H9 (cell line): Measurements from ENCODE around the gene CDS2. TPM values are rescaled to one million over a fixed set of nuclear protein-coding genes. Genes with fewer than 3 reads are reported as not detected.

Experiments used
- DNase-seq: peaks from one replicate; pipeline ENCODE4 v3.0.0-alpha.2; 2017
- H2AFZ ChIP-seq: one replicate; pipeline ENCODE4 v1.6.1; 2013; ENCODE audit warnings: mild to moderate bottlenecking, low read length, control low read depth, moderate library complexity
- H2AK5ac ChIP-seq: 2 replicates; pipeline ENCODE4 v1.6.1; 2013; ENCODE audit warnings: low read length, control low read depth, mixed read lengths; ENCODE audit not compliant: insufficient read length
- H2BK120ac ChIP-seq: one replicate; pipeline ENCODE4 v1.6.1; 2013; ENCODE audit warnings: low read depth, mild to moderate bottlenecking, low read length, control low read depth, inconsistent platforms; ENCODE audit not compliant: poor library complexity, severe bottlenecking
- H2BK12ac ChIP-seq: 2 replicates; pipeline ENCODE4 v1.6.1; 2013; ENCODE audit warnings: low read length, control low read depth, mixed read lengths, low read depth; ENCODE audit not compliant: insufficient read length
- H2BK15ac ChIP-seq: 2 replicates; pipeline ENCODE4 v1.6.1; 2013; ENCODE audit warnings: low read depth, low read length, control low read depth
- H2BK20ac ChIP-seq: one replicate; pipeline ENCODE4 v1.6.1; 2013; ENCODE audit warnings: low read depth, mild to moderate bottlenecking, low read length, control low read depth, inconsistent platforms; ENCODE audit not compliant: poor library complexity, severe bottlenecking
- H2BK5ac ChIP-seq: 2 replicates; pipeline ENCODE4 v1.6.1; 2013; ENCODE audit warnings: low read length, control low read depth, mixed read lengths; ENCODE audit not compliant: insufficient read length
- H3K14ac ChIP-seq: 2 replicates; pipeline ENCODE4 v1.6.1; 2013; ENCODE audit warnings: low read length, control low read depth; ENCODE audit not compliant: insufficient read depth
- H3K18ac ChIP-seq: 2 replicates; pipeline ENCODE4 v1.6.1; 2013; ENCODE audit warnings: low read depth, mild to moderate bottlenecking, mixed read lengths, low read length, control low read depth; ENCODE audit not compliant: insufficient read length
- H3K23ac ChIP-seq: 2 replicates; pipeline ENCODE4 v1.6.1; 2013; ENCODE audit warnings: low read length, control low read depth, mixed read lengths, low read depth; ENCODE audit not compliant: insufficient read length
- H3K23me2 ChIP-seq: 2 replicates; pipeline ENCODE4 v1.6.1; 2013; ENCODE audit warnings: low read depth, mild to moderate bottlenecking, mixed read lengths, low read length, control low read depth; ENCODE audit not compliant: insufficient read length, poor library complexity, severe bottlenecking
- H3K27ac ChIP-seq: 2 replicates; pipeline ENCODE4 v1.5.1; 2013; ENCODE audit warnings: low read length, control low read depth, mixed read lengths, low read depth; ENCODE audit not compliant: insufficient read length
- H3K27me3 ChIP-seq: 2 replicates; pipeline ENCODE4 v1.6.1; 2013; ENCODE audit warnings: low read length, control low read depth, inconsistent platforms; ENCODE audit not compliant: insufficient read depth
- H3K4ac ChIP-seq: 2 replicates; pipeline ENCODE4 v1.6.1; 2013; ENCODE audit warnings: low read depth, mild to moderate bottlenecking, control low read depth, inconsistent platforms, low read length, moderate library complexity
- H3K4me1 ChIP-seq: 2 replicates; pipeline ENCODE4 v1.6.1; 2013; ENCODE audit warnings: low read length, control low read depth, inconsistent platforms; ENCODE audit not compliant: insufficient read depth
- H3K4me2 ChIP-seq: 2 replicates; pipeline ENCODE4 v1.6.1; 2013; ENCODE audit warnings: low read length, control low read depth, mixed read lengths; ENCODE audit not compliant: insufficient read length, insufficient read depth
- H3K56ac ChIP-seq: 2 replicates; pipeline ENCODE4 v1.6.1; 2013; ENCODE audit warnings: low read depth, mild to moderate bottlenecking, mixed read lengths, low read length, control low read depth; ENCODE audit not compliant: insufficient read length
- H3K79me1 ChIP-seq: 2 replicates; pipeline ENCODE4 v1.6.1; 2013; ENCODE audit warnings: low read depth, mild to moderate bottlenecking, moderate library complexity, low read length, control low read depth, inconsistent platforms; ENCODE audit not compliant: insufficient read depth, poor library complexity, severe bottlenecking
- H3K79me2 ChIP-seq: 2 replicates; pipeline ENCODE4 v1.6.1; 2013; ENCODE audit warnings: low read length, control low read depth, inconsistent platforms; ENCODE audit not compliant: insufficient read depth
- H3K9ac ChIP-seq: 2 replicates; pipeline ENCODE4 v1.6.1; 2013; ENCODE audit warnings: low read length, control low read depth, mixed read lengths; ENCODE audit not compliant: insufficient read length; ENCODE audit errors: extremely low read depth
- H3K9me3 ChIP-seq: one replicate; pipeline ENCODE4 v1.6.1; 2013; ENCODE audit warnings: low read depth, low read length, inconsistent platforms; ENCODE audit not compliant: control insufficient read depth
- H3T11ph ChIP-seq: one replicate; pipeline ENCODE4 v1.6.1; 2013; ENCODE audit warnings: mild to moderate bottlenecking, low read length, control low read depth, inconsistent platforms
- H4K20me1 ChIP-seq: one replicate; pipeline ENCODE4 v1.6.1; 2013; ENCODE audit not compliant: control insufficient read depth, insufficient read length, insufficient read depth
- H4K5ac ChIP-seq: 2 replicates; pipeline ENCODE4 v1.6.1; 2013; ENCODE audit warnings: low read depth, mild to moderate bottlenecking, mixed read lengths, low read length, control low read depth; ENCODE audit not compliant: insufficient read length
- H4K8ac ChIP-seq: replicated peaks from 2 replicates; pipeline ENCODE4 v1.6.1; 2013; ENCODE audit warnings: low read length, control low read depth, mixed read lengths, low read depth; ENCODE audit not compliant: insufficient read length
- H4K91ac ChIP-seq: 2 replicates; pipeline ENCODE4 v1.6.1; 2013; ENCODE audit warnings: low read depth, mild to moderate bottlenecking, moderate library complexity, mixed read lengths, low read length, control low read depth; ENCODE audit not compliant: insufficient read length
- H3K27ac Mint-ChIP-seq, 3 experiments: 2 replicates in 2 of 3; 3 replicates in 1 of 3; pipeline ENCODE4 v1.8.0; 2020 to 2021; ENCODE audit warnings: mixed read lengths in 3 of 3, mild to moderate bottlenecking in 1 of 3, moderate library complexity in 1 of 3
- H3K27me3 Mint-ChIP-seq: 2 replicates; pipeline ENCODE4 v1.8.0; 2021; ENCODE audit warnings: low read depth, mild to moderate bottlenecking, moderate library complexity, mixed read lengths
- H3K36me3 Mint-ChIP-seq, 3 experiments: 2 replicates in 2 of 3; 3 replicates in 1 of 3; pipeline ENCODE4 v1.8.0; 2020 to 2021; ENCODE audit warnings: low read depth in 3 of 3, mixed read lengths in 3 of 3; ENCODE audit not compliant: insufficient read depth in 1 of 3
- H3K4me1 Mint-ChIP-seq, 2 experiments: 2 replicates each; pipeline ENCODE4 v1.8.0; 2020; ENCODE audit warnings: mixed read lengths in 2 of 2
- H3K4me3 Mint-ChIP-seq, 2 experiments: 2 replicates in 1 of 2; 3 replicates in 1 of 2; pipeline ENCODE4 v1.8.0; 2020 to 2021; ENCODE audit warnings: mild to moderate bottlenecking in 2 of 2, mixed read lengths in 2 of 2, moderate library complexity in 1 of 2
- H3K9me3 Mint-ChIP-seq, 2 experiments: 2 replicates in 1 of 2; 3 replicates in 1 of 2; pipeline ENCODE4 v1.8.0; 2020; ENCODE audit warnings: mild to moderate bottlenecking in 2 of 2, mixed read lengths in 2 of 2, moderate library complexity in 1 of 2
- WGBS: extraction: QIAGEN DNeasy Blood & Tissue Kit; methylation state at CpG from one replicate; pipeline ENCODE4 v1.1.7; 2013; ENCODE audit warnings: missing lambda C conversion rate, low lambda C conversion rate, mixed read lengths; ENCODE audit not compliant: insufficient read length; ENCODE audit errors: extremely low coverage; 5-methylcytosine and 5-hydroxymethylcytosine counted together
- total RNA-seq: library from RNA; stranded (reverse); gene quantifications from 2 replicates; pipeline ENCODE4 v1.2.1, GENCODE V29; 2021
- TF ChIP-seq, protein P1 (sequence below): fragments of 200-600 bp; sonication (generic); conservative IDR thresholded peaks from 3 replicates; pipeline ENCODE4 v1.8.0; 2021; ENCODE audit warnings: antibody characterized with exemption, mild to moderate bottlenecking

The CDS2 gene
- total RNA-seq, 1 experiment from 2014 or later: 63.2 TPM

DNA sequence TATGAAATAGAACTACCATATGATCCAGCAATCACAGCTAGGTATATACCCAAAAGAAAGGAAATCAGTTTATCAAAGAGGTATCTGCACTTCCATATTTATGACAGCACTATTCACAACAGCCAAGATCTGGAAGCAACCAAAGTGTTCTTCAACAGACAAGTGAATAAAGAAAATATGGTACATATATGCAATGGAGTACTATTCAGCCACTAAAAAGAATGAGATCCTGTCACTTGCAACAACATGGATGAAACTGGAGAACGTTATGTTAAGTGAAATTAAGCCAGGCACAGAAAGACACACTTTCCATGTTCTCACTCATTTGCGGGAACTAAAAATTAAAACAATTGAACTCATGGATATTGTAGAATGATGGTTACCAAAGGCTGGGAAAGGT lies 22.3 kb upstream of the CDS2 start:
- Histone ChIP-seq H2BK5ac (no peak overlapping the region), H3K18ac (no peak overlapping the region), H3K4me2 (no peak overlapping the region), H3K23me2 (no peaks in the 10 kb centered on the region), H2BK20ac (no peak overlapping the region), H2BK120ac (no peak overlapping the region), H3K4me1 (no peaks in the 10 kb centered on the region), H4K91ac (no peak overlapping the region), H3K79me2 (no peaks in the 10 kb centered on the region; the same call in 1 of the 2 replicates), H4K8ac (no peak overlapping the region), H4K5ac (no peak overlapping the region), H3K14ac (no peak overlapping the region), H2AFZ (no peak overlapping the region), H3K23ac (no peak overlapping the region), H3K56ac (no peak overlapping the region), H3K9ac (no peak overlapping the region), H3K79me1 (no peaks in the 10 kb centered on the region), H3K27me3 (no peaks in the 10 kb centered on the region), H3K27ac (no peak overlapping the region), H3K9me3 (no peaks in the 10 kb centered on the region), H4K20me1 (no peaks in the 10 kb centered on the region), H2AK5ac (no peak overlapping the region), H2BK15ac (no peak overlapping the region), H2BK12ac (no peak overlapping the region), H3K4ac (no peak overlapping the region), H3T11ph (no peak overlapping the region)
- no peak for DNase-seq
- WGBS: no CpG with 5 or more reads among the region's 2 CpGs
- TF ChIP-seq, protein P1, sequence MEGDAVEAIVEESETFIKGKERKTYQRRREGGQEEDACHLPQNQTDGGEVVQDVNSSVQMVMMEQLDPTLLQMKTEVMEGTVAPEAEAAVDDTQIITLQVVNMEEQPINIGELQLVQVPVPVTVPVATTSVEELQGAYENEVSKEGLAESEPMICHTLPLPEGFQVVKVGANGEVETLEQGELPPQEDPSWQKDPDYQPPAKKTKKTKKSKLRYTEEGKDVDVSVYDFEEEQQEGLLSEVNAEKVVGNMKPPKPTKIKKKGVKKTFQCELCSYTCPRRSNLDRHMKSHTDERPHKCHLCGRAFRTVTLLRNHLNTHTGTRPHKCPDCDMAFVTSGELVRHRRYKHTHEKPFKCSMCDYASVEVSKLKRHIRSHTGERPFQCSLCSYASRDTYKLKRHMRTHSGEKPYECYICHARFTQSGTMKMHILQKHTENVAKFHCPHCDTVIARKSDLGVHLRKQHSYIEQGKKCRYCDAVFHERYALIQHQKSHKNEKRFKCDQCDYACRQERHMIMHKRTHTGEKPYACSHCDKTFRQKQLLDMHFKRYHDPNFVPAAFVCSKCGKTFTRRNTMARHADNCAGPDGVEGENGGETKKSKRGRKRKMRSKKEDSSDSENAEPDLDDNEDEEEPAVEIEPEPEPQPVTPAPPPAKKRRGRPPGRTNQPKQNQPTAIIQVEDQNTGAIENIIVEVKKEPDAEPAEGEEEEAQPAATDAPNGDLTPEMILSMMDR: no peak
- H3K4me3 Mint-ChIP-seq: no peak overlapping the region
- H3K36me3 Mint-ChIP-seq: peaks cover 16 to 71% (median 65%) of the 10 kb centered on the region in 3 experiments
- no peaks in the 10 kb centered on the region for H3K9me3 Mint-ChIP-seq
- H3K27me3 Mint-ChIP-seq: no peaks in the 10 kb centered on the region
- no peaks in the 10 kb centered on the region for H3K4me1 Mint-ChIP-seq
- no peak overlapping the region for H3K27ac Mint-ChIP-seq
